Breast epithelium (tissue), 3 donors: Measurements from ENCODE around the gene CIBAR2.

Experiments used
- POLR2A ChIP-seq: fragments of 450-650 bp; IDR thresholded peaks from one replicate; pipeline ENCODE4 v1.6.1; 2016; ENCODE audit warnings: antibody characterized with exemption, mild to moderate bottlenecking, moderate library complexity
- POLR2AphosphoS5 ChIP-seq, 3 donors: sonication (generic); formaldehyde crosslinking; IDR thresholded peaks; one replicate each; pipeline ENCODE4 v1.6.1; 2017; ENCODE audit warnings: antibody characterized with exemption in 3 of 3
- TF ChIP-seq, protein P1 (sequence below), 3 donors: fragments of 450-650 bp; IDR thresholded peaks; one replicate each; pipeline ENCODE4 v1.5.1; 2016 to 2017; ENCODE audit warnings: antibody characterized with exemption in 3 of 3, mild to moderate bottlenecking in 3 of 3, moderate library complexity in 3 of 3

DNA sequence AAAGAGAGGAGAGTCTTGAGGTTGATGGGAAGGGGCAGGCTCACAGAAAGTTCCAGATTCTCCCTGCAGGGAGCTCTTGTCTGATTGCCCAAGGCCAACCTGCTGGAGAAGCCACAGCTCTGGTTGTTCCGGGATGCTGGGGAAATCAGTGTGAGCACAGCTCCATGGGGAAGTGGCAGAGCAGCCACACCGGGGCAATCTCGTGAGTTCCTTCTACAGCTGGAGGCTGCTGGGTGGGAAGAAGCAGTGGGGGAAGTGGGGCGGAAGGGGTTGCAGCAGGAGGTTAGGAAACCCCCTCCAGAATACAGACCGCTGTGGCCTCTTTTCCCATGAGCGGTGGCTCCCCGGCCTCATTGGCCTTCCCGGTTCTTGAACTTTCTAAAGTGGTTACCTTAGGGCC lies 50.7 kb downstream of the CIBAR2 start:
- TF ChIP-seq, protein P1, sequence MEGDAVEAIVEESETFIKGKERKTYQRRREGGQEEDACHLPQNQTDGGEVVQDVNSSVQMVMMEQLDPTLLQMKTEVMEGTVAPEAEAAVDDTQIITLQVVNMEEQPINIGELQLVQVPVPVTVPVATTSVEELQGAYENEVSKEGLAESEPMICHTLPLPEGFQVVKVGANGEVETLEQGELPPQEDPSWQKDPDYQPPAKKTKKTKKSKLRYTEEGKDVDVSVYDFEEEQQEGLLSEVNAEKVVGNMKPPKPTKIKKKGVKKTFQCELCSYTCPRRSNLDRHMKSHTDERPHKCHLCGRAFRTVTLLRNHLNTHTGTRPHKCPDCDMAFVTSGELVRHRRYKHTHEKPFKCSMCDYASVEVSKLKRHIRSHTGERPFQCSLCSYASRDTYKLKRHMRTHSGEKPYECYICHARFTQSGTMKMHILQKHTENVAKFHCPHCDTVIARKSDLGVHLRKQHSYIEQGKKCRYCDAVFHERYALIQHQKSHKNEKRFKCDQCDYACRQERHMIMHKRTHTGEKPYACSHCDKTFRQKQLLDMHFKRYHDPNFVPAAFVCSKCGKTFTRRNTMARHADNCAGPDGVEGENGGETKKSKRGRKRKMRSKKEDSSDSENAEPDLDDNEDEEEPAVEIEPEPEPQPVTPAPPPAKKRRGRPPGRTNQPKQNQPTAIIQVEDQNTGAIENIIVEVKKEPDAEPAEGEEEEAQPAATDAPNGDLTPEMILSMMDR (IDR thresholded peaks at IDR 0.05): no peak
- TF ChIP-seq POLR2A (no peak), POLR2AphosphoS5 (IDR thresholded peaks at IDR 0.05) (no peak)
